ENCODE results near the gene PRKCB.
"Not testable (repeated sequence)": the region's sequence is repeated elsewhere in the genome, so short reads cannot be mapped to it uniquely, and the experiment has no call there.

PRKCB gene

DNA sequence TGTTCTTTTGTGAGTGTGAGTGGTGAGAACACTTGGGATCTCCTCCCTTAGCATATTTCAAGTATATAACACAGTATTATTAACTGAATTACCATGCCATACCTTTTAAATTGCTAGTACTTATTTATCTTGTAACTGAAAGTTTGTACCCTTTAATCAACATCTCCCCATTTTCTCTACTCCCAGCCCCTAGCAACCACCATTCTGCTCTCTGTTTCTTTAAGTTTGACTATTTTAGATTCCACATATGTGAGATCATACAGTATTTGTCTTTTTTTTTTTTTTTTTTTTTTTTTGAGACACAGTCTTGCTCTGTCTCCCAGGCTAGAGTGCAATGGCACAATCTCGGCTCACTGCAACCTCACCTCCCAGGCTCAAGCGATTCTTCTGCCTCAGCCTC, 302.8 kb downstream of the PRKCB start:
- no peak for DNase-seq

DNA sequence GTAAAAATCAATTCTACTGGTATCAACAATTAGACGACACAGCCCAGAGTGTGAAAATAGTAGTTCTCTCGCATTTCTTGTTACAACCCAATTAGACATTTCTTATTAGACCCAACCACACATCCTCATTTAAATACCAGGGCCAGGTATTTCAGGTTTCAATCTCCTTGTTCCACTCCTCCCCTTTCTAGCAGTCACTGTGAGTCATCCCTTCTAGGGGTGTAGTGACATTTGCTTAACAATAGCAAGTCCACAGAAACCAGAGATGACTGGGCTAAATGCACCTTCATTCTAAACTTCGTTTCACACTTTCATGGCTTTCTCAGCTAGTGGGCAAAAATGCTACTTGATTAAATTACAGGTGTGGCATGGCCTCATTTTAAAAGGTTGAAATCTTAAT, 303.5 kb downstream of the PRKCB start:
- no peak for DNase-seq

DNA sequence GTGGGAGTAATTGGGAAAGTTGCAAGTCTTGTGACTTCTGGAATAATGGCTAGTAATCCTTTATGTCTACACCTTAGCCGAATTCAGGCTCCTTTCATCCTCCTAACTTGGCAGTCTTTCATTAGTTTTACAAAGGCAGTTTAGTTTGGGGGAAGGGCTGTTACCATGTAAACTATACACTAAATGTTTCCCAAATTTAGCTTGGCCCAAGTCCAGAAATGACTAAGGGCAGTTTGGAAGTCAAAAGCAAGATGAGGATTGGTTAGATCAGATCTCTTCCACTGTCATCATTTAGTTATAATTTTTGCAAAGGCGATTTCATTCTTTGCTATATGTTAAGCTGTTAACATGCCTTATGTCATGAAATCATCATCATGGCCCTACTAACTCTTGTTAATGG, 304.9 kb downstream of the PRKCB start:
- no peak for DNase-seq

DNA sequence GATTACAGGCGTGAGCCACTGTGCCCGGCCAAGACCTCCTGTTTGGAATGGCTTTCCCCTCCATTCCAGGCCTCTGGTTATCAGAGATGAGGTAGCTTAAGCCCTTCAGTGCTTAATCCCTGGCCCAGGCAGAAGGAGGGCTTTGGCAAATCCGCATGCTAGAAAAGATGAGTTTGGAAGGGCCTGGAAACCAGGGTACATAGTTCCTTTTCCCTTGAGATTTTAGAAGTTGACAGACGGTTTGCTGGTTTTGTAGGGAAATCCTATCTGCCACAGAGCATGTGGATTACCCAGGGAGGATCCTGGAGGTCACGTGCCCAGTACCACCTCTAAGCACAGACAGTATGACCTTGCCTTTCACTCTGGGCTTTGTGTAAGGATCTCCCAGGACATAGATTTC, 305.7 kb downstream of the PRKCB start:
- no peak for DNase-seq

DNA sequence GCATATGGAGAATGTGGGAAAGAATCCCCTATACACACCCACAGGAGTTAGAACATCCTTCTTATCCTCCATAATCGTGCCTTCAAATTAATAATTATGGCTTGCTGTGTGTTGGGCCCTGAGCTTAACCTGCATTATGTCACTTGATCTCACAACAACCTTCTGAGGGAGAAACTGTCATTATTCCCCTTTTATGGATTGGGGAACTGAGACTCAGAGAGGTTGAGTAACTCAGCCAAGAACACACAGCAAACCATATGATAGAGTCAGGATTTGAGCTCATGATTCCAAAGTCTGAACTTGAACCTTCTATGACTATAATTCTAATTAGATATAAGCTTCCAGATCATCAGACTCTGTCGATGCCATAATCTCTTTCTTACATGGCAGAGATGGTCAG, 306.1 kb downstream of the PRKCB start:
- DNase-seq = no peak

DNA sequence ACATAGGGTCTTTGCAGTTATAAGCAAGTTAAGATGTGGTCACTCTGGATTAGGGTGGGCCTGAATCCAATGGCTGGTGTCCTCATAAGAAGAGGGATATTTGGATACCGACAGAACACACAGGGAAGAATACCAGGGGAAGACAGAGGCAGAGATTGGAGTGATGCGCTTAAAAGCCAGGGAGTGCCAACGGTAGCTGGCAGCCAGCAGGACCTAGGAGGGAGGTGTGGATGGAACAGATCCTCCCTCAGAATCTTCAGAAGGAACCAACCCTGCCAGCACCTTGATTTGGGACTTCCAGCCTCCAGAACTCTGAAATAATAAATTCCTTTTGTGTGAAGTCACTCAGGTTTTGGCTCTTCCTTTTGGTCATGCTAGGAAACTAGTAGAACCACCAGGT, 310.1 kb downstream of the PRKCB start:
- DNase-seq = no peak

DNA sequence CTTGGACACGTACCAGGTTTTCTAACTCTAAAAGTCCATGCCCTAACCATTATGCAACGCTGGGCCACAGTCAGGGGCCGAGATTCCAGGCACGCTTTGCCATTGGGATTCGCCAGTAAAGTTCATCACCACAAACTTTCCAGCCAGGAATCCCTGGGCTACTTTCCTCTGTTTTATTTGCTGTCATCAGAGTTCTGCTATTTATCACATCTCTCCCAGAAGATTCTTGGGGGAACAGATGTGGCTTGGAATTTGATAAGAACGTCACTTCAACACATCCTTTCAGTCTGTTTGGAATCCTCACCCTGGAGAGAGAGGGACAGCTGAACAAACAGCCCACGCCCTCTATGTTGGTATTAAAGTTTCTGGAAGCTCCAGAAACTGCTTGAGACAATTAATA, 310.7 kb downstream of the PRKCB start:
- DNase-seq = no peak

DNA sequence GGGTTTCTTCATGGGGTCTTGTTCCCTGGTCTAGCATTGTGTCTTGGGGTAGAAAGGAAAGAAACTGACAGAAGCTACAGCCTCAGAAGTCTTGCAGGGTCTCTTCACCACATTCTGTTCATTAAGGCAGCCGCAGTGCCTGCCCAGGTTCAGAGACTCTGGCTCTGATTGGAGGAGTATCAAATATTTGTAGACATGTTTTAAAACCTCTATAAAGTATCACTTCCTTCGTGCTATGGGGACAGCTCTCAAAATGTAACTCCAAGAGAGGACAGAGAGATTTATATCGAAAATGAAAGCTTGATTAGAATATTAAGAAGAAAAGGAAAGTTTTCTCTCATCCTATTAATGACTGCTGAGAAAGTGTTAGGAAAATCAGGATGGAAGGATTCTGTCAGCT, 313.3 kb downstream of the PRKCB start:
- no peak for DNase-seq

DNA sequence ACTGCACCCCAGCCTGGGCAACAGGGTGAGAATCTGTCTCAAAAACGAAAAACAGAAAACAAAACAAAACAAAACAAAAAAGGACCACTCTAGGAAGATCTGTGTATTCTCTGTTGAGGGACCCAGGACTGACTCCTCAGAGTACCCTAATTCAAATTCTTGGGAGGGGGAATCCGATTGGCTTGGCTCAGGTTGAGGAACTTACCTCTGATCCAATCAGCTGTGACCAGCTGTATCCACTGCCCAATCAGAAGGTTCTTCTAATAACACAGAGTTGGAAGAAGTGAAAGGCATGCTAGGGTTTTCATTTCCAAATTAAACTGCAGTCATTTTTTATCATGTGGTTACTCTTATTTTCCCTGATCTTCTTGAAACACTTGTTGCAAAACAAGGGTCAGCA, 314.5 kb downstream of the PRKCB start:
- DNase-seq = no peak

DNA sequence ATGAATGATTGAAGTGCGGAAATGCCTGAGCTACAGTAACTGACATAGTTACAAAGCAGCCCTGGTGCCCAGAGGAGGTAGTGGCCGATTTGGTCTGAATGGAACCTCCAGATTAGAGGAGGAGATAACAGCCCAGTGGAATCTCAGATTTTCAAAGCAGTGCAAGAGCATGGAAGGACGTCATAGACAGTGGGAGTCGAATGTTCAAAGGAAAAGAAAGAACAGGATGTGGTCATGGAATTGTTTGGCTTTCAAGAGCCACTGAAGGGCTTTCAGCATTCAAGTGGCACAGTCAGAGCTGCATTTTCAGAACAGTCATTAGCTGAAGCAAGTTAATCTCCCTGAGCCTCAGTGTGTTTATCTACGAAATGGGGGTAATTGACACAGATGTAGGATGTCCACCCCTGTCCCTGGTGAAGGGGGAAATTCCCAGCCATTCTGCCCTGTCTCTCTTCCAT, 315.7 kb downstream of the PRKCB start:
- DNase-seq = no peak

DNA sequence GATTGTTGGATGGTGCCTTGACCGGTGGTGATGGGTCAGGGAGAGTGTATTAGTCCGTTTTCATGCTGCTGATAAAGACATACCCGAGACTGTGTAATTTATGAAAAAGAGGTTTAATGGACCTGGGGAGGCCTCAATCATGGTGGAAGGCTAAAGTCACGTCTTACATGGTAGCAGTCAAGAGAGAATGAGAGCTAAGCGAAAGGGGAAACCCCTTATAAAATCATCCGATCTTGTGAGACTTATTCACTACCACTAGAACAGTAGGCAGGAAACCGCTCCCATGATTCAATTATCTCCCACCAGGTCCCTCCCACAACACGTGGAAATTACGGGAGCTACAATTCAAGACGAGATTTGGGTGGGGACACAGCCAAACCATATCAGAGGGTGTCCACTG, 316.3 kb downstream of the PRKCB start:
- DNase-seq = not testable (repeated sequence)

DNA sequence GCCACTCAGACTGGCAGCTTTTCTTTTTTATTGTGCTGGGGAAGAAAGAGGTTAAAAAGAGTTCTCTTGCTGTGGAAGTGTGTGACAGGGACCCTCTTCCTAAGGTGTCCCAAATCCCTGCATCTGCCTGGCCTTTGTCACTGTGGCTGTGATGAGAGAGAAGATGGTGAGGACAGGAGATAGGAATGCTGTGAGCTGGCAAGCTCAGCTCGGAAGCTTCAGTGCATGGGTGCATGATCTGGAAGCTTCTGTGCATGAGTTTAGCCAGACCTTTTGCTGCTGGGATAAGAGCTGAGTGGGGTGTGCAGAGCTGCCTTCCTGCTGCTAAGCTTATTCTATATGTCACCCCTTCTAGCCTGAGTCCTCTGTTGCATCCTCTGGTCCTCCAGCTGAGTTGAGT, 317.0 kb downstream of the PRKCB start:
- DNase-seq = no peak

DNA sequence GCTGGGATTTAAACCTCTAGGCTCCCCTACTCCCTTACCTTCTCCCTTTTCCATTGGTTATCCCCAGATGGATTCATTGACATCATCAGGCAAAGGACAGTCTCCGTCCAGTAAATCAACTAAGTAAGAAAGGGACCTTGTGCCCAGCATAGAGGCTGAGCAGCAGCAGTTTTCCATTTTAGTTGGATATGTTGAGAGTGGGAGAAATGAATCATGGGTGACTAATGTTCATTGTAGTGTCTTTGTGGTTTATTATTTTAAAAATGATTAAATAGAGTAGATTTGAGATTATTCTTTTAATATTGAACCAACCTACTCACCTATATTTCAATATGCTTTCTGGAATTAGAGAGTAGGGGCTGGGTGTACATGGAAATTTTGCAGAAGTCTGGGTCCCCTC, 321.0 kb downstream of the PRKCB start:
- DNase-seq = no peak

DNA sequence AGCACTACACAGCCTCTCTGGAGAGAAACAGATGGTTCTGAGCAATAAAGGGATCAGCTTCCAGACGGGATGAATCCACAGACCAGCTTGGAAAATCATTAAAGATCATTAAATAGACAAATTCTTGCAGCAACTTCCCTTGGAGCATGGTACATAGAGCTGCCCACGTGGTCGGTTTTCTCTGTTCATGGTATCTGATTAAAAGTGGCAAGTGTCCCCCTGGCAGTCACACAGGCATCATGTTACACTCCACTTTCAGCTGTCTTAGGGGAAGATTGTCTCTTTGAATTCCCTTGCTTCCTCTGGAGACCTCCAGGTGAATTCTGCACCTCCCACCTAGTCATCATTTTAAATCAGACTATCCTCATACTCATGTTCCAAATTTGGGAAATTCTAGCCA, 328.2 kb downstream of the PRKCB start:
- DNase-seq = no peak

DNA sequence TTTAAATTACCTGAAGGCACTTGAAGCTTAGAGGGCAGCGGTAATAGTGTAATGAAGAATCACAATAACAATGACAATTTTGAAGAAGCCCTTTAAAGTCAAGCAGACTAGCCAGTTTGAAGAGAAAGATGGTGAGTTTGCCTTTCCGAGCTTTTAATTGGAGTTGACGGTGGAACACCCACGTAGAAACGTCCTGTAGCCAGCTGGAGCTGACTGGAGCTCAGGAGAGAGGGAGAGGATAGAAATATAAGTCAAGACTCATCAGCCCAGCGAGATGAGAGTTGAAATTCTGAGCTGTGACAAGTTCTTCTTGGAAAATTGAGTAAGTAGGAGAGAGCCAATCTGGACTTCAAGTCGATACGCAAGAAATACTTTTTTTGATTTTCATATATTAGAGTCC, 328.6 kb downstream of the PRKCB start:
- no peak for DNase-seq

DNA sequence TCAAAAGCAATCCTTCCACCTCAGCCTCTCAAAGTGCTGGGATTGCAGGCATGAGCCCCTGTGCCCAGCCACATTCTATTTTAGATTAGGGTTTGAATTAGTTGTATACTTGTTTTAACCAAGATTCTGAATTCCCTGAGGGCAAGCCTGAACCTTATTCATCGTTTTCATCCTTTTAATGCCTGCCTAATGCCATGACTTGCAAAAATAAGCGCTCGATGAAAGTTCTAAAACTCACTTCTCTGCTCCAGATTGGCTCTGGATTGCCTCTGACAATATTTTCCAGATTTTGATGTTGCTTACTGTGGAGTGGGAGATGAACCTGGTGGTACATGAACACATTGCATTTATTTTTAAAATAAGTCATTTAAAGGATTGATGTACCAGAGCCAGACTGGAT, 329.5 kb downstream of the PRKCB start:
- DNase-seq = no peak

DNA sequence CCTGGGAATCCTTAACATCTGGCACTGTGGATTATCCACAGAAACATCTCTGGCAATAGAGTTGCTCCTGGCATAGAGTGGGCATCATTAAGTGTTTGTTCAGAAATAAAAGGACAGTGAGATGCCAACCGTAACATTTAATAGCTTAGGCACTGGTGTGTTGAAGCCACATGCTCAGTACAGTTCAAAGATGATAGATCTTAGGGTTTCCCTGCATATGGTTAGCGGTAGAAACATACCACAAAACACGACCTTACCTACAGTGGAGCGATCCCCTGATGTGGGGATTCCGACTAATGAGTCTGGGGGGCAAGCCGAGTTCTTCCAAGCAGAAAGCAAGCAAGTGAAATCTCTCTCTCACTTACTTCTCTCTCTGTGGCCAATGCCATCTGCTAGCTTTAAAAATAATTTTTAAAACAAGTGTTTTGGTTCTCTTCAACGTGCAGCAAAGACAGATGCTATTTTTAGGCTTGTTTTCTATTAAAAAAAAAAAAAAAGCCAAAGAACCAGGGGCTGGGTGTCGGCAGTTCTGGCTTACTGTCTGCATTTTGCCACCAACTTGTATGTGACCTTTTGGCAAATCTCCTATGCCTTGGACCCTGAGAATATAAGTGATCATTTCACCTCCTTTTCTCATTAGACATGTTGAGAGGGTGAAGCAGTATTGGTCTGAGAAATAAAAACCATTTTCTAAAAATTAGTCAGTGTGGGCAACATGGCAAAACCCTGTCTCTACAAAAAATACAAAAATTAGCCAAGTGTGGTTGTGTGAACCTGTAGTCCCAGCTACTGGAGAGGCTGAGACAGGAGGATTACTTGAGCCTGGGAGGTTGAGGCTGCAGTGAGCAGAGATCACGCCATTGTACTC, 331.1 kb downstream of the PRKCB start:
- no peak for DNase-seq

DNA sequence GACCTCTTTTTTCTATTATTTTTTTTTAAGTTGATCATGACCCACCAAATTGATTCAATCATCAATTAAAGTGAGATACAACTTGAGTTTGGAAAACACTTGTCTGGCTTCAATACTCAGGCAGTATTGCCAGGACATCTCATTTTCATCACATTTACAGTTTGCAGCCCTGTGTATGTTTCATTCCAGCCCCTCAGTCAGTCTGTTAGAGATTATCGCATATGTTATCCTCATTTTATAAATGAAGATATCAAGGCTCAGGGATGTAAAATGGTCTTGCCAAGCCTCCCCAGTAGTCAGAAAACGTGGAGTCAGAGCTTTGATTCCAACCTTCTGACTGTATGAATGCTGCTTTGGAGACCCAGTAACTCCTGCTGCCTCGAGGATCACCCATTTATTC, 333.1 kb downstream of the PRKCB start:
- no peak for DNase-seq

DNA sequence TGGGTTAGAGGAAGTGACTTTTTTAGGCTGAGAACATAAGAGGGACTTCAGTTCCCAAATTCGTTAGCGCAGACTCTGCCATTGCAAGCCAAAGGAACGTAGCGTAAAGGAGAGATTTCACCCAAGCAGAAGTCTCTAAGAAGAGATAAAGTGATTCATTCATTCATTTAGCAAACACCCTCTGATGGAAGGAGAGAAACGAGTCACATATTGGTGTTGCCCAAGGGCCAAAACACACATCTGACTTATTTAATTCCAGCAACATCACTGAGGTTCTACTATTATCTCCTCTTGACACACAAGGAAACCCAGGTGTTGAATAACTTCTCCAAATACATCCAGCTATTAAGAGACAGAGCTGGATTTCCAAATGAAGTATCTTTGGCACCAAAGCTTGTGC, 334.6 kb downstream of the PRKCB start:
- DNase-seq = no peak

DNA sequence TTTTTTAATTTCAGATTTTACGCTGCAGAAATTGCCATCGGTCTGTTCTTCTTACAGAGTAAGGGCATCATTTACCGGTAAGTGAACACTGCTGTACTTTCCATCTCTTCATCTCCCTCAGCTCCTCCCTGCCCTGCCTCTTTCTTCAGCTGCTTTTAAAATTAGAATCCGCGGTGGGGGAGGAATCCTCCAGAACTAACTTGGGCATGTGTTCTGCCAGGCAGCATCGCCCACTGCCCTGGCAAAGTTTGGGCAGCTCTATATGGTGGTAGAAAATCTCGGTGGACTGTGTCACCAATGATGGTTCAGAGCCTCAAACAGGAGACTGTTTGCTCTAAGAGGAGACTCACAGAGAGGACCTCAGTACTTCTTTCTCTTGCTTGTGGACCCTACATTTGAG, 338.7 kb downstream of the PRKCB start:
- no peak for DNase-seq

DNA sequence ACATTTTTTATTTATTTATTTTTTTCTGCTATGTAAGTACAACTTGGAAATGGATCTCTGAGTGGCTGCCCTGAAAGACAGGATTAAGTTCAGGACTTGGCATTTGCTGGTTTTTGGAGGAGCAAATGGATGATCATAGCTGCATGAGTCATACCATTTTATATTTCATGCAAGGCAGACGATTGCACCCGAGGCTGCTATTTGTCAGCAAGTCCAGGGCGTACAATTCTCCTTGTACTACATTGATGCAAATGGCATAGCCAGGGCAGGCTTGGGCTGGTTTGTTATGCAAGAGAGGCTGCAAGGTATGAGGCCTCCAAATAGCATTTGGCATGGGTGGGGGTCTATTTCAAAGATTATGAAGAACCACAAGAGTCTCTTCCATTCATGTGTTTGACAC, 339.2 kb downstream of the PRKCB start:
- DNase-seq = no peak

DNA sequence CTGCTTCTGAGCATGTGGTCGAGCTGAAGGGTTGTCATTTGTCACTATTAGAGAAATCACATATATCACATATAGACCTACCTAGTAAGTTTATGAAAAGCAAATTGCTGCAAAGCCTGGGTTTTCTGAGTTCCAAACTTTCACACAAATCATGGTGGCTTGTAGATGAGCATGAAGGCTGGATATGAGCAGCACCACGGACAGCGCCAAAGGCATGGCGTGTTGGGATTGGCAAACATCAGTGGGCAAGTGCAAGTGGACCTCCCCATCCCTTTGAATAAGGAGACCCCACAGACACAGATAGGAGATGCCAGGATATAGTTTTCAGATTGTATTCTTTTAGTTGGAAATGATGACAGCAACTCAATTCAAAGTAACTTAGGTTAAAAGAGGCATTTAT, 342.7 kb downstream of the PRKCB start:
- no peak for DNase-seq

DNA sequence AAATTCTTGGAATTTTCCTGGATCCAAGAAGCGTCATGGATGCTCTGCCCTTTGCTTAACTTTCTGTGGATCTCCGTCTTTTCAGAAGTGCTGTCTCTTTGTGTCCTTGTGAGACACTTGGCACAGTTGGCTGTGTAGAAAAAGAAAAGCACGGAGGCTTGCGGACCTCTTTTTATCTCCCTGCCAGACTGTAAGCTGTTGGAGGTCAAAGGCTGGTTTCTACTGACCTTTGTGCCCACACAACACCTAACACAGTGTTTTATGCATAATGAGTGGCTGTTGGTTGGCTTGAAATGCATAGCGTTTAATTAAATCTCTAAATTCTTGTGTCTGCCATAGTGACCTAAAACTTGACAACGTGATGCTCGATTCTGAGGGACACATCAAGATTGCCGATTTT, 344.7 kb downstream of the PRKCB start:
- DNase-seq = no peak

DNA sequence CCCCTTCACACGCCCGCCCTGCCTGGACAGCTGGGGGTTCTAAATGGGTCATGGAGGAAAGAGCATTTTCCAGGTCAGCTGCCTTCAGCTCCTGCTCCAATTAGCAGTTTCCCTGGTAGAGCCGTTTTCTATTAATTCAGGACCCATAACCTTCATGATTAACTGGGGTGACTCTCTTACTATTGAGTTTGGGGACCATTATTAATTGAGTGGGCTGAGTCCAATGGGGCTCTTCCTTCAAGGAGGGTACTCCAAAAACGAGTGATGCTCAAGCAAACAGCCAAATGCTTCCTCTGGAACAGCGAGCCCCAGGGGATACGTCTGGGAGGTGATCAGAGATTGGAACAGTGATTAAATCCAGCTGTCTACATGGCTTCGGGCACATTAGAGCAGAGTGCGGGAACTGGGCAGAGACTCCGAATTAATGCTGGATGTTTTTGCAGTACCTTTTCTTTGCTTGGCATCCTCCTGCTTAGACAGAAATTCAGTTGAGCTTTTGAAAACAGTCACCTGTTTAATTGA, 352.3 kb downstream of the PRKCB start:
- DNase-seq = no peak

DNA sequence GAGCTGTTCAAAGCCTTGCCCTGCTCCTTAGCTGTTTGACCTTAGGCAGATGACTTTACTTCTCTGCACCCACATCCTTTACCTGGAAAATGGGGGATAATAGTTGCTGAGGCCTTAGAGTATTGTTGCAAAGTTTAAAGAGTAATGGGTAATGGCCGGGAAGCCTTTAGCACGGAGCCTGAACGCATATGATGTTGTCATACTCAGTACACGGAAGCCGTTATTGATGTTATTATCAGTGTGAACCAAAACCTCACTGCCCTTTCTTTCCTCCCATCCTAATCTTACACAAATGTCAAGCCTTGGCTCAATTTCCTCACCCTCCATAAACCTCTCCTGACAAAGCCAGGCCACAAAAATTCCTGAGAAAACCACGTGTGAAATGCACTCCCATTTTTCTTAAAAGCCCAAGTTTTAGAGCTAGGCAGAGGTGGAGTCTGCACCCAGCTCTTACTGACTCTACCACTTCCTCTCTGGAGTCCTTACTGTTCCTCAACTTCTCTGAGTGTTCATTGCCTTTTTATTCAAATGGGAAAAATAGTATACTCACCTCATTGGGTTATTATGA, 353.1 kb downstream of the PRKCB start:
- no peak for DNase-seq
